OCI-LY3 (cell line): ENCODE measurements around the gene MCUB.

Experiments used
- EZH2phosphoT487 ChIP-seq: fragments of 200-600 bp; shearing (Covaris generic); IDR thresholded peaks from 2 replicates; pipeline ENCODE4 v1.6.1; 2018; ENCODE audit warnings: antibody characterized with exemption, mixed run types, low read depth
- TF ChIP-seq, protein P1 (sequence below): fragments of 200-600, 300-600 bp; sonication (generic); IDR thresholded peaks from 2 replicates; pipeline ENCODE4 v1.5.1; 2014; ENCODE audit warnings: antibody characterized with exemption, low read length, low read depth

DNA sequence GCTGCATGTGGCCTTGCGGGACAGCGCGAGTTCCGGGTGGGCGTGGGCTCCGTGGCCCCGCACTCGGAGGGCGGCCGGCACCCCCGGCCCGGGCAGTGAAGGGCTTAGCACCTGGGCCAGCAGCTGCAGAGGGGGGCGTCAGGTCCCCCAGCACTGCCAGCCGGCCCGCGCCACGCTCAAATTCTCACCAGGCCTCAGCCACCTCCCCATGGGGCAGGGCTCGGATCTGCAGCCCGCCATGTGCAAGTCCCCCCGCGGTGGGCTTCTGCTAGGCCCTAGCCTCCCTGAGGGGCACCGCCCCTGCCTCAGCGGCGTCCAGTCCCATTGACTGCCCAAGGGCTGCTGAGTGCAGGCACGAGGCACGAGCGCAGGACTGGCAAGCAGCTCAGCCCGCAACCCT is 2.6 kb upstream of the MCUB start:
- TF ChIP-seq, protein P1, sequence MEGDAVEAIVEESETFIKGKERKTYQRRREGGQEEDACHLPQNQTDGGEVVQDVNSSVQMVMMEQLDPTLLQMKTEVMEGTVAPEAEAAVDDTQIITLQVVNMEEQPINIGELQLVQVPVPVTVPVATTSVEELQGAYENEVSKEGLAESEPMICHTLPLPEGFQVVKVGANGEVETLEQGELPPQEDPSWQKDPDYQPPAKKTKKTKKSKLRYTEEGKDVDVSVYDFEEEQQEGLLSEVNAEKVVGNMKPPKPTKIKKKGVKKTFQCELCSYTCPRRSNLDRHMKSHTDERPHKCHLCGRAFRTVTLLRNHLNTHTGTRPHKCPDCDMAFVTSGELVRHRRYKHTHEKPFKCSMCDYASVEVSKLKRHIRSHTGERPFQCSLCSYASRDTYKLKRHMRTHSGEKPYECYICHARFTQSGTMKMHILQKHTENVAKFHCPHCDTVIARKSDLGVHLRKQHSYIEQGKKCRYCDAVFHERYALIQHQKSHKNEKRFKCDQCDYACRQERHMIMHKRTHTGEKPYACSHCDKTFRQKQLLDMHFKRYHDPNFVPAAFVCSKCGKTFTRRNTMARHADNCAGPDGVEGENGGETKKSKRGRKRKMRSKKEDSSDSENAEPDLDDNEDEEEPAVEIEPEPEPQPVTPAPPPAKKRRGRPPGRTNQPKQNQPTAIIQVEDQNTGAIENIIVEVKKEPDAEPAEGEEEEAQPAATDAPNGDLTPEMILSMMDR, result no peak
- TF ChIP-seq EZH2phosphoT487, result no peak
